HG03558 (cell line): ENCODE measurements around the gene XKR7.
"Not testable (repeated sequence)": the region's sequence is repeated elsewhere in the genome, so short reads cannot be mapped to it uniquely, and the experiment has no call there.

ENCODE experiments used
- ATAC-seq: cut with Tn5 transposase; IDR thresholded peaks from one replicate; pipeline ENCODE4 v1.9.1; 2021; ENCODE audit warnings: moderate number of reproducible peaks; ENCODE audit not compliant: unreplicated experiment; ENCODE audit errors: extremely low read depth

The XKR7 gene

GRCh38 chr20:32007787-32008616 is 40.1 kb downstream of the XKR7 start:
- no peak for ATAC-seq

- ATAC-seq: no peak
Measured at GRCh38 chr20:32009564-32009963, 41.6 kb downstream of the XKR7 start.

- ATAC-seq: no peak
Measured at GRCh38 chr20:32010101-32010500, 42.1 kb downstream of the XKR7 start, which contains the start of gene CCM2L. CCM2L (plus strand) TSS chr20:32010438; CDS start chr20:32010455, 17 bp downstream.

GRCh38 chr20:32010666-32011065 is 42.7 kb downstream of the XKR7 start:
- no peak for ATAC-seq

- ATAC-seq: no peak
Measured at GRCh38 chr20:32012159-32012688, 44.3 kb downstream of the XKR7 start.

GRCh38 chr20:32013326-32013725 is 45.4 kb downstream of the XKR7 start:
- no peak for ATAC-seq

- no peak for ATAC-seq
Measured at GRCh38 chr20:32017711-32018251, 49.8 kb downstream of the XKR7 start.

GRCh38 chr20:32018269-32019155 is 50.6 kb downstream of the XKR7 start:
- no peak for ATAC-seq

GRCh38 chr20:32019156-32019510 is 51.2 kb downstream of the XKR7 start:
- ATAC-seq: no peak

GRCh38 chr20:32019563-32020463 is 51.9 kb downstream of the XKR7 start:
- ATAC-seq: no peak

GRCh38 chr20:32021091-32021490 is 53.1 kb downstream of the XKR7 start:
- ATAC-seq: no peak

- ATAC-seq: no peak
Measured at GRCh38 chr20:32024683-32025295, 56.8 kb downstream of the XKR7 start.

GRCh38 chr20:32027643-32028042 is 59.7 kb downstream of the XKR7 start:
- ATAC-seq: no peak

- ATAC-seq: no peak
Measured at GRCh38 chr20:32028647-32029372, 60.9 kb downstream of the XKR7 start.

GRCh38 chr20:32029561-32029960 is 61.6 kb downstream of the XKR7 start:
- no peak for ATAC-seq

- ATAC-seq: no peak
Measured at GRCh38 chr20:32031007-32031958, 63.3 kb downstream of the XKR7 start.

GRCh38 chr20:32033316-32033715 is 65.4 kb downstream of the XKR7 start:
- ATAC-seq: no peak

- ATAC-seq: not testable (repeated sequence)
Measured at GRCh38 chr20:32033721-32034120, 65.8 kb downstream of the XKR7 start.
